Liver (tissue), 9 donors: ENCODE data around the gene GPT2. TPM values are rescaled to one million over a fixed set of nuclear protein-coding genes. Genes with fewer than 3 reads are reported as not detected.

ENCODE experiments used
- DNase-seq: peaks from one replicate; pipeline ENCODE4 v3.0.0-alpha.2; 2017; ENCODE audit warnings: low spot score
- H3K27ac ChIP-seq, 2 donors: one replicate each; pipeline ENCODE4 v1.7.0; 2013; ENCODE audit warnings: inconsistent platforms in 2 of 2, low read length in 2 of 2, control low read depth in 1 of 2, low read depth in 1 of 2, mild to moderate bottlenecking in 1 of 2
- H3K27me3 ChIP-seq, 4 donors: one replicate each; pipeline versions ENCODE4 v1.6.1 to v1.7.0; 2013; ENCODE audit warnings: low read length in 3 of 4, inconsistent platforms in 1 of 4, mild to moderate bottlenecking in 1 of 4, moderate library complexity in 1 of 4; ENCODE audit not compliant: control insufficient read depth in 4 of 4, insufficient read depth in 4 of 4
- H3K36me3 ChIP-seq, 4 donors: one replicate each; pipeline versions ENCODE4 v1.6.1 to v1.7.0; 2013; ENCODE audit warnings: low read length in 3 of 4, mild to moderate bottlenecking in 3 of 4, low read depth in 1 of 4, moderate library complexity in 1 of 4; ENCODE audit not compliant: control insufficient read depth in 4 of 4, insufficient read depth in 3 of 4
- H3K4me1 ChIP-seq, 4 donors: one replicate each; pipeline versions ENCODE4 v1.6.1 to v1.7.0; 2013; ENCODE audit warnings: low read length in 3 of 4, mild to moderate bottlenecking in 3 of 4, moderate library complexity in 1 of 4; ENCODE audit not compliant: control insufficient read depth in 4 of 4, insufficient read depth in 4 of 4
- H3K4me3 ChIP-seq, 3 donors: one replicate each; pipeline versions ENCODE4 v1.6.1 to v1.7.0; 2013; ENCODE audit warnings: low read length in 3 of 3, control low read depth in 1 of 3, low read depth in 1 of 3, mild to moderate bottlenecking in 1 of 3
- H3K9ac ChIP-seq, 2 donors: one replicate each; pipeline ENCODE4 v1.7.0; 2013; ENCODE audit warnings: low read length in 2 of 2, mild to moderate bottlenecking in 2 of 2, moderate library complexity in 2 of 2, control low read depth in 1 of 2, low read depth in 1 of 2
- H3K9me3 ChIP-seq, 4 donors: one replicate each; pipeline versions ENCODE4 v1.6.1 to v1.7.0; 2013; ENCODE audit warnings: low read length in 3 of 4; ENCODE audit not compliant: control insufficient read depth in 4 of 4
- EGR1 ChIP-seq, 2 donors: IDR thresholded peaks; 2 replicates each; pipeline ENCODE4 v1.6.1; 2016 to 2018; ENCODE audit warnings: antibody characterized with exemption in 2 of 2, low read depth in 2 of 2
- FOXA1 ChIP-seq: IDR thresholded peaks from 2 replicates; pipeline ENCODE4 v1.6.1; 2016; ENCODE audit warnings: antibody characterized with exemption
- FOXA2 ChIP-seq: IDR thresholded peaks from 2 replicates; pipeline ENCODE4 v1.6.1; 2016; ENCODE audit warnings: antibody characterized with exemption
- GABPA ChIP-seq, 2 donors: IDR thresholded peaks in 1 of 2; conservative IDR thresholded peaks in 1 of 2; 2 replicates each; pipeline ENCODE4 v1.6.1; 2016; ENCODE audit warnings: antibody characterized with exemption in 2 of 2, mild to moderate bottlenecking in 1 of 2, moderate library complexity in 1 of 2
- HNF4A ChIP-seq, 2 donors: conservative IDR thresholded peaks; 2 replicates each; pipeline ENCODE4 v1.6.1; 2016; ENCODE audit warnings: antibody characterized with exemption in 2 of 2, mild to moderate bottlenecking in 2 of 2
- JUND ChIP-seq, 2 donors: IDR thresholded peaks; 2 replicates each; pipeline ENCODE4 v1.6.1; 2016; ENCODE audit warnings: antibody characterized with exemption in 2 of 2
- NR2F2 ChIP-seq: IDR thresholded peaks from 2 replicates; pipeline ENCODE4 v1.6.1; 2016; ENCODE audit warnings: antibody characterized with exemption
- RAD21 ChIP-seq, 2 donors: IDR thresholded peaks; 2 replicates each; pipeline ENCODE4 v1.6.1; 2016; ENCODE audit warnings: antibody characterized with exemption in 2 of 2, mild to moderate bottlenecking in 2 of 2
- REST ChIP-seq: IDR thresholded peaks from 2 replicates; pipeline ENCODE4 v1.6.1; 2016; ENCODE audit warnings: antibody characterized with exemption, mild to moderate bottlenecking
- RXRA ChIP-seq, 2 donors: IDR thresholded peaks; 2 replicates each; pipeline ENCODE4 v1.6.1; 2017 to 2018; ENCODE audit warnings: antibody characterized with exemption in 2 of 2, mild to moderate bottlenecking in 1 of 2
- SP1 ChIP-seq: IDR thresholded peaks from 2 replicates; pipeline ENCODE4 v1.6.1; 2018; ENCODE audit warnings: antibody characterized with exemption, mild to moderate bottlenecking
- YY1 ChIP-seq: IDR thresholded peaks from 2 replicates; pipeline ENCODE4 v1.6.1; 2016; ENCODE audit warnings: antibody characterized with exemption, mild to moderate bottlenecking
- WGBS: extraction: QIAGEN DNeasy Blood & Tissue Kit; methylation state at CpG from one replicate; pipeline ENCODE4 v1.1.7; 2013; 5-methylcytosine and 5-hydroxymethylcytosine counted together
- polyA plus RNA-seq, 2 donors: library from polyadenylated mRNA; stranded (reverse) in 1 of 2; unstranded in 1 of 2; fragments of 200-250 nt in 1 of 2; fragments of >200 nt in 1 of 2; fragmentation: Nextera tagmentation in 1 of 2; extraction: Ambion mirVana in 1 of 2; gene quantifications; one replicate each; pipeline versions ENCODE4 v1.2.1 to v1.2.3, GENCODE V29; 2013 to 2015
- total RNA-seq, 2 donors: library from RNA; depleted of rRNA; stranded (reverse); fragments of >200 nt; gene quantifications; one replicate each; pipeline ENCODE4 v1.2.3, GENCODE V29; 2014
- TF ChIP-seq, protein P1 (sequence below): fragments of 150-350 bp; IDR thresholded peaks from 2 replicates; pipeline ENCODE4 v1.5.1; 2017; ENCODE audit warnings: improper control_type of control experiment, low read depth, low read length; ENCODE audit not compliant: missing input control
- TF ChIP-seq, protein P2 (sequence below): IDR thresholded peaks from 2 replicates; pipeline ENCODE4 v1.6.1; 2016; ENCODE audit warnings: antibody characterized with exemption
- donor health status: healthy.
- donor health status: healthy.
- donor health status: healthy.
- donor health status: healthy.
- donor health status: healthy.

The GPT2 gene
- total and polyA plus RNA-seq, 4 donors = 6.8 to 78.3 (median 47.0) TPM

- TF ChIP-seq REST (no peak), JUND (IDR thresholded peaks at IDR 0.05) (no peak), FOXA2 (no peak), YY1 (no peak), SP1 (no peak), RXRA (IDR thresholded peaks at IDR 0.05) (no peak), FOXA1 (no peak)
Observed at GRCh38 chr16:46855389-46855788, 28.8 kb upstream of the GPT2 start (continued).

DNA sequence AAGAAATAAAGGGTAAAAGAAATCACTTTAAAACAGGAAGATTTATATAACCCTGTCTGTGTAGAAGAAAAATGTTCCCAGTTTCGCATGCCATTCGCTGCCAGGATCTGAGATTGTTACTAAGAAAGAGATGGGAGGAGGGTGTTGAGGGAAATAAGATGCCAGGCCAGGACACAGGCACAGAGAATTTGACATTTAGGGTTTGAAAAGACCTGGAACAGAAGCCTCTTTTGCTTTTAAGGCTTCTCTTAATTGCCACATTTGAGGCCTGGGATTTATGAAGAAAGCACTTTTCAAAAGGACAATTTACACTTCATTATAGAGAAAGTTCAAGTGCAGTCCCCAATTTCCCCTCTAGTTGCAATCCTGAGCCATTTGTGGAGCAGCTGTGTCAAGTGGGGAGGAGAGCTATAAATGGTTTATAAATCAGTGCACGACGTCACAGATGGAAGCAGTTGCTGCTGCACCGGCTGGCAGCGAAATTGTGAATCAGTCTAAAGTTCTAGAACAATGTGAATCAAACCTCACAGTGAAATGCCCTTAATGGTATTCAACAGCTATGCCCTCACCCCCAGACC lies 26.7 kb upstream of the GPT2 start:
- Histone ChIP-seq H3K27ac (no peak overlapping the region), H3K4me3 (no peak overlapping the region), H3K9ac (no peak overlapping the region), H3K27me3 (no peaks in the 10 kb centered on the region), H3K4me1 (peaks cover 0 to 3% (median 0%) of the 10 kb centered on the region in 4 donors), H3K36me3 (no peaks in the 10 kb centered on the region), H3K9me3 (no peaks in the 10 kb centered on the region)
- TF ChIP-seq EGR1 (IDR thresholded peaks at IDR 0.05; ENCODE audit: low read depth in 2 of 2) (no peak), NR2F2 (no peak), JUND (IDR thresholded peaks at IDR 0.05) (no peak), HNF4A (conservative IDR thresholded peaks at IDR 0.05) (peak; percentile 5 to 32), RXRA (IDR thresholded peaks at IDR 0.05) (peak in 1 of 2 donors; percentile 36), RAD21 (IDR thresholded peaks at IDR 0.05) (peak; percentile 74 to 84), SP1 (peak; percentile 43), GABPA (IDR thresholded peaks at IDR 0.05 in 1 of 2, conservative IDR thresholded peaks at IDR 0.05 in 1 of 2) (no peak)
- TF ChIP-seq, protein P1, sequence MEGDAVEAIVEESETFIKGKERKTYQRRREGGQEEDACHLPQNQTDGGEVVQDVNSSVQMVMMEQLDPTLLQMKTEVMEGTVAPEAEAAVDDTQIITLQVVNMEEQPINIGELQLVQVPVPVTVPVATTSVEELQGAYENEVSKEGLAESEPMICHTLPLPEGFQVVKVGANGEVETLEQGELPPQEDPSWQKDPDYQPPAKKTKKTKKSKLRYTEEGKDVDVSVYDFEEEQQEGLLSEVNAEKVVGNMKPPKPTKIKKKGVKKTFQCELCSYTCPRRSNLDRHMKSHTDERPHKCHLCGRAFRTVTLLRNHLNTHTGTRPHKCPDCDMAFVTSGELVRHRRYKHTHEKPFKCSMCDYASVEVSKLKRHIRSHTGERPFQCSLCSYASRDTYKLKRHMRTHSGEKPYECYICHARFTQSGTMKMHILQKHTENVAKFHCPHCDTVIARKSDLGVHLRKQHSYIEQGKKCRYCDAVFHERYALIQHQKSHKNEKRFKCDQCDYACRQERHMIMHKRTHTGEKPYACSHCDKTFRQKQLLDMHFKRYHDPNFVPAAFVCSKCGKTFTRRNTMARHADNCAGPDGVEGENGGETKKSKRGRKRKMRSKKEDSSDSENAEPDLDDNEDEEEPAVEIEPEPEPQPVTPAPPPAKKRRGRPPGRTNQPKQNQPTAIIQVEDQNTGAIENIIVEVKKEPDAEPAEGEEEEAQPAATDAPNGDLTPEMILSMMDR = peak; percentile 55
- TF ChIP-seq, protein P2, sequence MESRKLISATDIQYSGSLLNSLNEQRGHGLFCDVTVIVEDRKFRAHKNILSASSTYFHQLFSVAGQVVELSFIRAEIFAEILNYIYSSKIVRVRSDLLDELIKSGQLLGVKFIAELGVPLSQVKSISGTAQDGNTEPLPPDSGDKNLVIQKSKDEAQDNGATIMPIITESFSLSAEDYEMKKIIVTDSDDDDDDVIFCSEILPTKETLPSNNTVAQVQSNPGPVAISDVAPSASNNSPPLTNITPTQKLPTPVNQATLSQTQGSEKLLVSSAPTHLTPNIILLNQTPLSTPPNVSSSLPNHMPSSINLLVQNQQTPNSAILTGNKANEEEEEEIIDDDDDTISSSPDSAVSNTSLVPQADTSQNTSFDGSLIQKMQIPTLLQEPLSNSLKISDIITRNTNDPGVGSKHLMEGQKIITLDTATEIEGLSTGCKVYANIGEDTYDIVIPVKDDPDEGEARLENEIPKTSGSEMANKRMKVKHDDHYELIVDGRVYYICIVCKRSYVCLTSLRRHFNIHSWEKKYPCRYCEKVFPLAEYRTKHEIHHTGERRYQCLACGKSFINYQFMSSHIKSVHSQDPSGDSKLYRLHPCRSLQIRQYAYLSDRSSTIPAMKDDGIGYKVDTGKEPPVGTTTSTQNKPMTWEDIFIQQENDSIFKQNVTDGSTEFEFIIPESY = no peak
- DNase-seq = no peak
- 46% methylated on average over 6 of the region's 6 CpGs for whole genome bisulfite sequencing
